HG02623 (cell line): ENCODE results near the gene COG5.

Experiments used
- ATAC-seq: cut with Tn5 transposase; IDR thresholded peaks from one replicate; pipeline ENCODE4 v1.9.1; 2021; ENCODE audit warnings: moderate library complexity; ENCODE audit not compliant: unreplicated experiment

COG5 gene

DNA sequence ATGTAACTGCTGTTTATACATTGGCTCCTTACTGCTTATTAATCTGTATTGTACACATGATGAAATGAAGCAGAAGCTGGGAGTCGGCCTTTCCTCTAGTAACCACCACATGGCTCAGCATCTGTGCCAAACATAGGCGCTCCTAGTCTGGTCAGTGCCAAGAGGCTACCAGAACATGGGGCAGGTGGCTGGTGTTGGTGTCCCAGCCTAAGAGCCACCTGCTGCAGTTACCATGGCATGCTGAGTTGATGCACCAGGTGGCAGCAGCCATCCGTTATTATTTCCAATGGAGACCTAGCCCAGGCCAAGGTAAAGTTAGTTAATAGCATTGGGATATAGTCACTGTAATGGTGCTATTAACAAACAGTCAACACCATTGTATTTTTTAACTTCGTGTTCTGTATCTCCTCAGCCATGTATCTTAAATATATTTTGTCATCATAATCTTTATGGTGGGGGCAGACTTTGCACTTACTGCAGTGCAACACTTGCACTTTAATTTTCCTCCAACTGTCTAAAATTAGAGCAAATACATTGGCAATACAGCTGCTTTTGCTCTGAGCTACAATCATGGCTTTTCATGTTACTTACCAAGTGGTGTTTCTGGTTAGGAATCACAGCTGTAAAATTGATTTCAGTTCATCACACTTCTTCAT lies 361.8 kb downstream of the COG5 start:
- ATAC-seq: no peak

DNA sequence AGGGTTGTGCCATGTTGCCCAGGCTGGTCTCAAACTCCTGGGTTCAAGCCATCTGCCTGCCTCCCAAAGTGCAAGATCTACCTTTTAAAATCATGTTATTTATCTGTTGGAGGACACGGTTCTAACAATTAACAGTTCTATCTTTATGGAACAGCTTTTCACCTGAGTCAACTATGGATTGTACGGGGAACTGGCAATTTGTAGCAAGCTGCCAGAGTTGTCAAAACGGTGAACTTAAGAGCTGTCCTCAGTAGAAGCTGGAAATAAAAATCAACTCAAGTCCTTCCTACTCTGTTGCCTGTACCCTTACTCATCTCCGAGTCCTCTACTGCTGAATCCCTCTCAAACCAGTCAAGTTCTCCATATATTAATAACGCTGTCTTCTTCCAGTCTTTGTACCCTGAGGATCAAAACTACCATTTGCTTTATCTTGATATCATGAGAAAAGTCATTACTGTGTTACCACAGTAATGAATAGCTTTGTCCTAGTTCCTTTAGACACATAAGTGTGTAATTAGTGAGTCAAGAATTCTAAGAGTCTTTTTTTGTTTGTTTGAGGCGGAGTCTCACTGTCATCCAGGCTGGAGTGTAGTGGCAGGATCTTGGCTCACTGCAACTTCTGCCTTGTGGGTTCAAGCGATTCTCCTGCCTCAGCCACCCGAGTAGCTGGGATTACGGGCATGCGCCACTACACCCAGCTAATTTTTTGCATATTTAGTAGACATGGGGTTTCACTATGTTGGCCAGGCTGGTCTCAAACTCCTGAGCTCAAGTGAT lies 366.7 kb downstream of the COG5 start:
- no peak for ATAC-seq

DNA sequence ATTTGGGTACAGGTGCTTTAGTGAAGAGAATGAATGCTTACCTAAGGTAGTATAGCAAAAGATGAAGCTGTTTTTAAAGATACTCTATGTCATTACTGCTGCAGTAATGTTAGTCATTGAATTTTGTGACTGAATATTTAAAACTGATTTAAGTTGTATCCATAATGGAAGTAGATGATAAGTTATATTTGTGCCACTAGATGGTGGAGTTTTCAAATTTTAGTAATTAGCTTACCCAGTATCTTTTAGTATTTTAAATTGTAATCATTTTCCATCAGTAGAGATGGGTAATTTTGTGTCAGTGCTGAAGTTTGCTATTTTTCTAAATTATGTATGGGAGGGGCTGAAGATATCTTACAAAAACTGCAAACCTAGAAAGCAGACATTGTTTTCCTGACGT lies 369.7 kb downstream of the COG5 start:
- ATAC-seq: no peak

DNA sequence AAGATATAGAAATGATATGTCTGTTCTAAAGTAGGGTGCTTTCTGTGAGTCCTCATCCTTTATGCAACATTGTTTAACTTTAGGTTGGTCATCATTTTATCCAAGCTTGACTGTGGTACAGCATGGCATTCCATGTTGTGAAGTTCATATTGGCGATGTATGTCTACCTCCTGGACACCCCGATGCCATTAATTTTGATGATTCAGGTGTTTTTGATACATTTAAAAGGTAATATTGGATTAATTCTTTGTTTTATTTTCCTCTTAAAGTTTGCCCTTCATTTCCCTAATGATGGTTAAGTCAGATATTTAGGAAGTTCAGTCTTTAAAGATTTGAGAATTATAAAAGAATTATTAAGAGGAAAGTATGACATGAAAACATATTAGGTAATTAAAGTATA lies 373.6 kb downstream of the COG5 start:
- no peak for ATAC-seq

DNA sequence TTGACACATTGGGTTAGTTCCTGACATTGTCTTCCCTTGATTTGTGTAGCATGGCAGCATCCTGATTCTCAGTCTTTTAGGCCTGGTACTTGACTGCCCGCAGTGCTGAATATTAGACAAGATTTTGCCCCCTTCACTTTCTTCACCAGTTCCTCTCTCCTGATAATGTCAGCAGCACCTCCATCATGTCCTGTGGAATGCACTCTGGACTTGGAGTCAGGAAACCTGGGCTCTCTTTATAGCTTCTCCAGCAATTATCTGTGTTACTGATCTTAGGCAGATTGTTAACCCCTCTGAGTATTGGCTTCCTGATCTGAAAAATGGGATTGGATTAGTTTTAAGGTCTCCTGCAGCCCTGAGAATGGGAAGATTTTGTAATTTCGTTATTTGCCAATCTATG lies 375.9 kb downstream of the COG5 start:
- ATAC-seq: no peak

DNA sequence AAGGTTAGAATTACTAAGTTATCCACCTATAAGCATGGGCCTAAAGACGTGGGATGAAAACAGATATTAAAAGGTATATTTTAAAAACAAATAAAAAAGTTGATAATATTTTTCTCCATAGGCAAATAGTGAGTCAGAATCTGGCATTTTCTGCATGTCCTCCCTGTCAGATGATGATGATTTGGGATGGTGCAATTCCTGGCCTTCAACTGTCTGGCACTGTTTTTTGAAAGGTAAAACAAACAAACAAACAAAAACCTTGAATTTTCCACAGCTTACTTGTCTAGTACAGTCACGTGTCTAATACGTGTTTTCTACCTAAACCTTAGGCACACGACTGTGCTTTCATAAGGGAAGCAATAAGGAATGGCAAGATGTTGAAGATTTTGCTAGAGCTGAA lies 377.5 kb downstream of the COG5 start:
- ATAC-seq: no peak

DNA sequence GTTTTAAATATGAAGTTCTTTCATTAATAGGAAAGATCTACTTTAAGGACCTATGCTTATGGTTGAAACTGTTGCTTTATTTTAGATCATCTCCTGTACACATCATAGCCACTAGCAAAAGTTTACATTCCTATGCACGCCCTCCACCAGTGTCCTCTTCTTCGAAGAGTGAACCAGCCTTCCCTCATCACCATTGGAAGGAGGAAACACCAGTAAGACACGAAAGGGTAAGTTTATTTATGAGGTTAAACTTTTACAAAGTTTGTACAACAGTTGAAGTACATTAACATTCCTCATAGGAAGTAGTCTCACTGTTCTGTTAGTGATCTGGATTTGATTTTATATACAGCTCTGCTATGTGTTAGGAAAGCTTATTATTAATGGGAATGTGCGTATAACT lies 378.0 kb downstream of the COG5 start:
- no peak for ATAC-seq

DNA sequence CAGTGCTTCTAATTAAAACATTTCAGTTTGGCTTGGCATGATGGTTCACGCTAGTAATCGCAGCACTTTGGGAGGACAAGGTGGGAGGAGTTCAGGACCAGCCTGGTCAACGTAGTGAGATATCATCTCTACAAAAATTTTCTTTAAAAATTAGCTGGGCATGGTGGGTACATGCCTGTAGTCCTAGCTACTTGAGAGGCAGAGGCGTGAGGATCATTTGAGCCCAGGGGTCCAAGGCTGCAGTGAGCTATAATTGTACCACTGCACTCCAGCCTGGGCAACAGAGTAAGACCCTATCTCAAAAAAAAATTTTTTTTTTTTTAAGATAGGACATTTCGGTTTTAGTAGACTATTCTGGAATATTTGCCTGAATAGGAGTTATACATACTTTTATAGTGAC lies 382.5 kb downstream of the COG5 start:
- no peak for ATAC-seq

DNA sequence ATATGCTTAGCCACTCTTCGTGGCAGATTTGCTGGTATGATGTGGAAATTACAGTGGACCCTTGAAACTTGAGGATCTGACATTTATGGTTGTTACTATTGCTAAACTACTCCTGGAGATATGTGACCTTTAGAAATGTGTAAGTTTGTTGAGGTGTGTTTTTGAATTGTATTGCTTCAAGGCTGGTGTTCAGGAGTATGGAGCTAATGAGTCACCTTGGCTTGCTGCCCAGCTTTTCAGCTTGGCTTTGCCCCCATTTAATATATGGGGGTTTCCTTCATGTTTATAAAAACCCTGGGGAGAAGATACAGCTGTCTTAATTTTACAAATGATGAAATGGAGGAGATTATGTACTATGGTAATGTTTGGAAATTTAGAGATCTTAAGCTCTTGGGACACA lies 383.3 kb downstream of the COG5 start:
- ATAC-seq: no peak

DNA sequence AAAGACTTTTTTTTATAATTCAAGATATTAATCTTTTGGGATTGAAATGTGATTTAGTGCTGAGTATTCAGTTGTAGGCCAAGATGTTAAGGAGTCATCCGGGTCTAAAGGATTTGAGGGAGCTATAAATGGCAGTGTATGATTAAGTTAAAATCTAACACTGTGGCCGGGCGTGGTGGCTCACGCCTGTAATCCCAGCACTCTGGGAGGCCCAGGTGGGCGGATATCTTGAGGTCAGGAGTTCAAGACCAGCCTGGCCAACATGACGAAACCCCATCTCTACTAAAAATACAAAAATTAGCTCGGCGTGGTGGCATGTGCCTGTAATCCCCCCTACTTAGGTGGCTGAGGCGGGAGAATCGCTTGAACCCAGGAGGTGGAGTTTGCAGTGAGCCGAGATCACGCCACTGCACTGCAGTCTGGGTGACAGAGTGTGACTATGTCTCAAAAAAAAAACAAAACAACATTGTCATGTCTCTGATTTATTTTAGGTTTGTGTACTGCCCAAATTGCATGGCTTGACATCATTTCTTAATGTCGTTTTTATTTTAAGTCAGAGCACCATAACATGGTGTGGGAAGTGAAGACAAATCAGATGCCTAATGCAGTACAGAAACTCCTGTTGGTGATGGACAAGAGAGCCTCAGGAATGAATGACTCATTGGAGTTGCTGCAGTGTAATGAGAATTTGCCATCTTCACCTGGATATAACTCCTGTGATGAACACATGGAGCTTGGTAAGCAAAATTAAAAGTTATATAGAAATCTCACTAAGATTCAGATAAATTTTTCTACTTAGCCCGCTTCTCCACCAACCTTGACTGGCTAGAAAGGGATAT lies 384.2 kb downstream of the COG5 start:
- ATAC-seq: no peak

DNA sequence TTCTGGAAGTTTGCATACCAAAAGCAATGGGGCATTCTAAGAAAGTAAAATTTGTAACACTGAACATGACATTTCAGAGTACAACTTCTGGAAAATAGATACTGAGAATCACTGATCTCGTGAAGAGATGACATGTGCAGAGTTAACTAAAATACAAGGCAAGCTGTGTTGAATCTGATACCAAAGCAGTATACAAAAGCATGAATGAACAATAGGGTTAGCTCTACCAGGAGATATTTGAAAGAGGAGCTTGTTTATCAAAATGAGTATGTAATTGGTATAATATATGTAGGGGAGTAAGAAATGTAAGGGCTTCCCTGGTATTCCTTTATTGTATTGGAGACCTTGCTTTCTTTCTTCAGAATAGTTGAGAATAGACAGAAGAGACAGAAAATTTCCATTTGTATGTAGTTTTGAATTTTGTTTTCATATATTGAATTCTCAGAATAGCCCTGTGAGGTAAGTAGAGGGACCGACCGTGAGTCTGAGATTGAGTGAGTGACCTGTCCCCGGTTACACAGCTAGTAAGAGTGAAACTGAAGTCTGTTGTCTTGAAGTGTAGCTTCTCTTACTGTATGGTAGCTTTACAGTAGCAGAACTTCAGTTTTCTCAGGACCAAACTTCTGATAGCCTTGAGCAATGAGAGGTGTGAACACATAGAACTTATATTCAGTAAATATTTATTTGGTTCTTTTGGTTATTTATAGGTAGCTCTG lies 389.9 kb downstream of the COG5 start:
- ATAC-seq: peak; percentile 56

DNA sequence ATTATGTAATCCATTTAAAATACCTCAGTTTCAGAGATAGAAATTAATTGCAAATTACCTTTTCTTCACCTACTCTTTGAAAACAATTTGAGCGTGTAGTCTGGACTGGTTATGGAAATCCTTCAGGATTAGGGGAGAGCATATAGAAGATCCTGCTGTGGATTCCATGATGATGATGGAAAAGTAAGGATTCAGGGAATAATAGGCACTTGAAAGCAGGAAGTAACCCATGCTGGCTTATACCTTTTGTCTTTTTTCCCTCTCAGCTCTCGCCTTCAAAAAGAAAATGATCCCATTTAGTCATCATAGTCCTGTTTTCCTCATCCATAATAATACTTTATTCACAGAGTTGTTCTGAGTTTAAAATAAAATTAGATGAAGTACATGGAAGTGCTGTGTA lies 390.5 kb downstream of the COG5 start:
- no peak for ATAC-seq

DNA sequence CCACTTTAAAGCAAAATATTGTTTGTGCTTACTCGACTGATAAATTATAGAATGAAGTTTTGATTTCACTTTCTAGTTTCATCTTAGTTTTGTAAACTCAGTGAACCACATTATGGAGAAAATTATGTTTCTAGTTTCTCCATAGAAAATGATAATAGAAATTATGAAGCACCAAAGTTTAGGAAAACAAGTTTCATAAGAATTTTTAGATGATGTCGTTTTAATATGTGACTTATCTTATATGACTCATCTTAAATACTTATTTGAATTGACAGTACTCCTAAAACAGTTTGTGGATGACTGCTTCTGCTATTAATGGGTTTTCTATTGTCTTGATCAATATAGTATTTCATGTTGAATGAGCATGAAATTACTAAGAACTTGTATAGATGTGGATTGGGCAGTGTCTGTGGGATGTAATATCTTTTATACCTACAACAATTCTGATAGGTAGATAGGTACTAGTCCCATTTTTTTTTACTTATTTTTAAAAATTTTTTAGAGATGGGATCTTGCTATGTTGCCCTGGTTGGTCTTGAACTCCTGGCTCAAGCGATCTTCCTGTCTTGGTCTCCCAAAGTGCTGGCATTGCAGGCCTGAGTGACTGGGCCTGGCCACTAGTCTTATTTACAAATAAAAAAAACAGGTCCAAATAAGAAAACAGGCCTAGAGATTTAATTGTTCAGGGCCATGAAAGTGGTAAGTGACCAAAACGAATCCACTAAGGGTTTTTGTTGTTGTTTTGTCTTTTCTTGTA lies 391.3 kb downstream of the COG5 start:
- ATAC-seq: no peak

DNA sequence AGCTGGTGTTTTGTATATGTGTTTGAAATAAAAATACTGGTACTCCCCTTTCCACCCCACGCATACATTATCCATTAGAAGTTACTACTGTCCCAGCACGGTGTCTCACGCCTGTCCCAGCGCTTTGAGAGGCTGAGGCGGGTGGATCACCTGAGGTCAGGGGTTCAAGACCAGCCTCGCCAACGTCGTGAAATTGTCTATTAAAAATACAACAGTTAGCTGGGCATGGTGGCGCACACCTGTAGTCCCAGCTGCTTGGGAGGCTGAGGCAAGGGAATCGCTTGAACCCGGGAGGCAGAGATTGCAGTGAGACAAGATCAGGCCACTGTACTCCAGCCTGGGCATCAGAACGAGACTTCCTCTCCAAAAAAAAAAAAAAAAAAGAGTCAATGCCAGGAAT lies 392.2 kb downstream of the COG5 start:
- ATAC-seq: no peak

DNA sequence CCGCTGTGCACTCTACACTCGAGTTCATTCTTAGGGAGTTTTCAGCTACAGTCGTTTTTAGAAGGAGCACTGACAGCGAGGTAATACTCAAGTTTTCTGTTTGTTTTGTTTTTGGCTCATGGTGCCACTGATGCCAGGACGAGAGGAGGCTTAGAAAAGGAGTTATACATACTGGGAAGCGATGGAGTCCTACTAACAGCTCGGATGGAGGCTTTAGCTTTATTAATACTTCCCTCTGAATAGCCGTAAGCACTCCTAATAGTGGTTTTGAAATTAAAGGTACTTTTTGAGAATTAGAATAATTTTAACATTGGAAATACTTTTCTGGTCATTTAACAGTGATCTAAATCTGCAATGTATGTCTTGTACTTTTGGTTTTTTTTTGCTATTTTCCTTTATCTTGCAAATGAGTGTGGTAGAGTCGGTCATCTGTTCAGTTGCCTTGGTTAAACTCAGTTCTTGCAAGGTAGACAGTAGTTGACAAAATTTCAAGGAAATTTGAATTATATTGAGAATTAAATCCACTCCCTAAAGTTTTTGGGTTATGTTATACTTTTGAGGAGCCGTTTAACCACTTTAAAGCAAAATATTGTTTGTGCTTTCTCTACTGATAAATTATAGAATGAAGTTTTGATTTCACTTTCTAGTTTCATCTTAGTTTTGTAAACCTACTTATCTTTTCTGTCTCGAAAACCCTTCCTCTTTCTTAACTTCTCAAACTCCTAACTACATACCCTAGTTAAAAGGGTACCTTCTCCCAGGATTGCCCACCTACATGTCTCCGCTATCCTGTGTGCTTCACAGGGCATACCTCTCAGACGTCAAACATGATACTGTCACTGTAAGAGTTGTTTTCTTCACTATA lies 393.4 kb downstream of the COG5 start:
- ATAC-seq: no peak

DNA sequence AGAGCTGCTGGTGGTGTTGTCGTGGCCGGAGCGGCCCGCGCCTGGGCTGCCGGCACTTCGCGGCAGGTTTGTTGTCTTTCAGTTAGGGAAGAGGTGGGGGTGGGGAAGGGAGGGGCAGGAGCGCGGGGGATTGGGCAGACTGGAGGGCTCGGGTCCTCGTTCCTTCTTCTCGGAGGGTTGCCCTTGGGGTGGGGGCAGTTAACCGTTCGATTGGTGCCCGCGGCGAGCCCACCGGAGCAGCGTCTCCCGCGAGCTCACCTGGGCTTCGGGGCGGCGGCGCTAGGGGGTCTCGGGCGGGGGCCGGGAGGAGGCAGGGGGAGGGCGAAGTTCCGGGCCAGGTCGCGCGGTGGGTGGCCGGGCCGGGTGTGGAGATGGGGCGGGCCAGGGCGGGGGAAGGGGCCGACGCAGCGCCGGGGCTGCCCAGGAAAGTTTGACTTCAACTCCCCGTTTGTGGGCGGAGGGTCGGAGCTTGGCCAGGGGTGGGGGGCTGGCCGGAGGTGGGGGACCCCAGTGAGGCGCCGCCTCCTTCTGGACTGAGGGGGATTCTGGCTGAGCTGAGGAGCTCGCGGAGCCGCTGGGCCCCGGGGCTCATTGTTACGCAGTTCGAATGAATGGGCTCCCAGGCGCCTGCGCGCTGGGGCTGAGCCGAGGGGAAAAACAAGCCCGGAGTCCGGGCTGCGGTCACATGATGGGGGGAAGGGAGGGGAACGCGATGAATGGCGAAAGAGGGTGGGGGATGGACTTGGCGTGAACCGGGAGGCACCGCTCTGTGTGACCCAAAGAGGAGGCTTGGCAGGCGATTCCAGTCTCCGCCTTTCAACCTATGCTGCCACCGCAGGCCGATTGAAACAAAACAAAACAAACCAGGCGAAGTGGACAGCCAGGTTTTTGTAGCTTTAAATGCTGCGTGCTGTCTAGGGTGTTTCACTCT lies 394.3 kb downstream of the COG5 start:
- peak; percentile 16 for ATAC-seq

DNA sequence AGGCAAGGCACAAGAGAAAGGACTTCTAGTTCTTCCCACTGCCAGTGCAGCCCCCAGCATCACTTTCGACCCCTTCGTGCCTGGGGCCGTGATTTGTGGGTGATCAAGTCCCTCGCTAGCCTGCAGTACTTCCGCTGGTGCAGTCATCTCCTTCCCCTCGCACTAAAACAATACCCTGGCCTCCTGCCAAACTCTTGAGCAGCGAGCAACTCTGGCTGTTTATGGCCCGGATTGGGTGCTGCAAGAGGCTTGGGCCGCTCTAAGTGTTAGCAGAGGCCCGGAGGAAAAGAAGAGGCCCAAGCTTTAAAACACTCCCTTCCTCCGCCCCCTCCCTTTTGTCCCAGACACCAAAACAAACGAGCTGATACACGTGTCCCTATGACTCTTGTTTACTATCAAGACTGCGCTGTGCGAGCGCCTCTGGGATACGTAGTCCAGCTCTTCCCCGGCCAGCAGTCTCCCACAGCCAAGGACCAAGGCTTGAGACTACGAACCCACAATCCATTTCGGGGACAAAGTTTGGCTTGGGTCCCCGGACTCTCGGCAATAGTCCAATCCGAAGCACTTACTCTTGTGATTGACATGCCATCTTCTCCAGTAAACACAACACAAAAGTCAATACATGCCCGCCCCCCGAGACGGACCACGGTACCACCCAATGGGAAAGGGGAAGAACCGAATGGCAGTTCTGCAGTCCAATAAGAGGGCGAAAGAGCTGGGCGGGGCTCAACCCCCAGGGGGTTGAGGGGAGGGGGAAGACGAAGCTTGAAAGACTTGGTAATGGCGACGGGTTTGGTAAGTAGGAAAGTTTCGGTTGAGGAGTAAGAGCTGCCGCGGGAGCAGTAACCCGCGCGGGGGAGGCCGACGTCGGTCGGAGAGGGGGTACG lies 395.2 kb downstream of the COG5 start, which contains the start of gene HBP1:
TSS of gene HBP1 (plus strand) at position 771 of the 887 bp plus-strand sequence. CDS start 10,891 bp downstream, outside the sequence.
- peak; percentile 86 for ATAC-seq
